ENCODE results near the gene DOK5. TPM values are rescaled to one million over a fixed set of nuclear protein-coding genes. Genes with fewer than 3 reads are reported as not detected.

DOK5 gene
- polyA plus RNA-seq, 4 donors = 9.1 to 12.7 (median 10.7) TPM

- no peak for DNase-seq (ENCODE audit: low read depth in 4 of 4, low spot score in 3 of 4)
These were observed 131.0 kb downstream of the DOK5 start for GRCh38 chr20:54606380-54606779.

- DNase-seq (ENCODE audit: low read depth in 4 of 4, low spot score in 3 of 4) = no peak
These were observed 132.8 kb downstream of the DOK5 start for GRCh38 chr20:54608039-54608745.

- no peak for DNase-seq (ENCODE audit: low read depth in 4 of 4, low spot score in 3 of 4)
These were observed 133.6 kb downstream of the DOK5 start for GRCh38 chr20:54608943-54609342.

- no peak for DNase-seq (ENCODE audit: low read depth in 4 of 4, low spot score in 3 of 4)
These were observed 136.5 kb downstream of the DOK5 start for GRCh38 chr20:54611708-54612412.

GRCh38 chr20:54618412-54618811, 143.0 kb downstream of the DOK5 start:
- DNase-seq (ENCODE audit: low read depth in 4 of 4, low spot score in 3 of 4) = no peak

- DNase-seq (ENCODE audit: low read depth in 4 of 4, low spot score in 3 of 4) = no peak
These were observed 143.8 kb downstream of the DOK5 start for GRCh38 chr20:54619181-54619580.

GRCh38 chr20:54619682-54620081, 144.3 kb downstream of the DOK5 start:
- no peak for DNase-seq (ENCODE audit: low read depth in 4 of 4, low spot score in 3 of 4)

GRCh38 chr20:54620611-54621010, 145.2 kb downstream of the DOK5 start:
- no peak for DNase-seq (ENCODE audit: low read depth in 4 of 4, low spot score in 3 of 4)

GRCh38 chr20:54622333-54623295, 147.2 kb downstream of the DOK5 start:
- DNase-seq (ENCODE audit: low read depth in 4 of 4, low spot score in 3 of 4) = no peak

- DNase-seq (ENCODE audit: low read depth in 4 of 4, low spot score in 3 of 4) = no peak
These were observed 148.7 kb downstream of the DOK5 start for GRCh38 chr20:54623991-54624569.

- DNase-seq (ENCODE audit: low read depth in 4 of 4, low spot score in 3 of 4) = no peak
These were observed 149.5 kb downstream of the DOK5 start for GRCh38 chr20:54624706-54625390.

GRCh38 chr20:54625497-54625896, 150.1 kb downstream of the DOK5 start:
- no peak for DNase-seq (ENCODE audit: low read depth in 4 of 4, low spot score in 3 of 4)

- no peak for DNase-seq (ENCODE audit: low read depth in 4 of 4, low spot score in 3 of 4)
These were observed 150.7 kb downstream of the DOK5 start for GRCh38 chr20:54626126-54626525.

- DNase-seq (ENCODE audit: low read depth in 4 of 4, low spot score in 3 of 4) = no peak
These were observed 154.2 kb downstream of the DOK5 start for GRCh38 chr20:54629632-54630031.

- DNase-seq (ENCODE audit: low read depth in 4 of 4, low spot score in 3 of 4) = no peak
These were observed 155.2 kb downstream of the DOK5 start for GRCh38 chr20:54630582-54630981.

GRCh38 chr20:54631059-54631458, 155.7 kb downstream of the DOK5 start:
- DNase-seq (ENCODE audit: low read depth in 4 of 4, low spot score in 3 of 4) = no peak

GRCh38 chr20:54633374-54634355, 158.3 kb downstream of the DOK5 start:
- no peak for DNase-seq (ENCODE audit: low read depth in 4 of 4, low spot score in 3 of 4)

GRCh38 chr20:54636575-54636974, 161.2 kb downstream of the DOK5 start:
- no peak for DNase-seq (ENCODE audit: low read depth in 4 of 4, low spot score in 3 of 4)

GRCh38 chr20:54639941-54640340, 164.5 kb downstream of the DOK5 start:
- DNase-seq (ENCODE audit: low read depth in 4 of 4, low spot score in 3 of 4) = no peak
